ENCODE measurements around the gene BRMS1L.
"Not testable (repeated sequence)": the region's sequence is repeated elsewhere in the genome, so short reads cannot be mapped to it uniquely, and the experiment has no call there.

Gene BRMS1L

GRCh38 chr14:35825968-35826217 is 245 bp upstream of the BRMS1L start:
- DNase-seq (ENCODE audit: low read depth, low spot score): no peak
- TF ChIP-seq YY1 (IDR thresholded peaks at IDR 0.05; ENCODE audit: insufficient read depth, insufficient read length) (no peak), ZNF274 (IDR thresholded peaks at IDR 0.05; ENCODE audit: low read depth, low read length) (no peak), SUZ12 (IDR thresholded peaks at IDR 0.05; ENCODE audit: extremely low read depth, insufficient read depth, insufficient read length) (no peak)
- H3K36me3 ChIP-seq (ENCODE audit: insufficient read depth, insufficient read length, low read length): no peaks in the 10 kb centered on the region
- H3K9me3 ChIP-seq (ENCODE audit: insufficient read depth, low read length): no peaks in the 10 kb centered on the region
- no peaks in the 10 kb centered on the region for H3K4me1 ChIP-seq (ENCODE audit: insufficient read depth, insufficient read length)
- H3K9ac ChIP-seq (ENCODE audit: insufficient read length, low read depth): peak overlapping the region; percentile 61
- peak overlapping the region; percentile 46 for H3K4me3 ChIP-seq (ENCODE audit: insufficient read length, low read depth)
- no peaks in the 10 kb centered on the region for H3K27me3 ChIP-seq (ENCODE audit: insufficient read depth, insufficient read length)

- DNase-seq (ENCODE audit: low read depth, low spot score): no peak
- H3K9ac ChIP-seq (ENCODE audit: insufficient read length, low read depth): peak overlapping the region; percentile 79
- H3K36me3 ChIP-seq (ENCODE audit: insufficient read depth, insufficient read length, low read length): peaks cover 3% of the 10 kb centered on the region
- TF ChIP-seq YY1 (IDR thresholded peaks at IDR 0.05; ENCODE audit: insufficient read depth, insufficient read length) (no peak), ZNF274 (IDR thresholded peaks at IDR 0.05; ENCODE audit: low read depth, low read length) (no peak), SUZ12 (IDR thresholded peaks at IDR 0.05; ENCODE audit: extremely low read depth, insufficient read depth, insufficient read length) (no peak)
- H3K4me1 ChIP-seq (ENCODE audit: insufficient read depth, insufficient read length): no peaks in the 10 kb centered on the region
- H3K27me3 ChIP-seq (ENCODE audit: insufficient read depth, insufficient read length): no peaks in the 10 kb centered on the region
- peak overlapping the region; percentile 95 for H3K4me3 ChIP-seq (ENCODE audit: insufficient read length, low read depth)
- no peaks in the 10 kb centered on the region for H3K9me3 ChIP-seq (ENCODE audit: insufficient read depth, low read length)
Observed at GRCh38 chr14:35826952-35827416, 846 bp downstream of the BRMS1L start.

GRCh38 chr14:35827678-35828472 is 1.7 kb downstream of the BRMS1L start:
- no peaks in the 10 kb centered on the region for H3K27me3 ChIP-seq (ENCODE audit: insufficient read depth, insufficient read length)
- peaks cover 4% of the 10 kb centered on the region for H3K36me3 ChIP-seq (ENCODE audit: insufficient read depth, insufficient read length, low read length)
- TF ChIP-seq YY1 (IDR thresholded peaks at IDR 0.05; ENCODE audit: insufficient read depth, insufficient read length): no peak
- no peak for TF ChIP-seq SUZ12 (IDR thresholded peaks at IDR 0.05; ENCODE audit: extremely low read depth, insufficient read depth, insufficient read length)
- TF ChIP-seq ZNF274 (IDR thresholded peaks at IDR 0.05; ENCODE audit: low read depth, low read length): no peak
- no peak for DNase-seq (ENCODE audit: low read depth, low spot score)
- no peak overlapping the region for H3K9ac ChIP-seq (ENCODE audit: insufficient read length, low read depth)
- no peaks in the 10 kb centered on the region for H3K4me1 ChIP-seq (ENCODE audit: insufficient read depth, insufficient read length)
- no peaks in the 10 kb centered on the region for H3K9me3 ChIP-seq (ENCODE audit: insufficient read depth, low read length)
- H3K4me3 ChIP-seq (ENCODE audit: insufficient read length, low read depth): peak overlapping the region; percentile 95

- TF ChIP-seq SUZ12 (IDR thresholded peaks at IDR 0.05; ENCODE audit: extremely low read depth, insufficient read depth, insufficient read length) (no peak), YY1 (IDR thresholded peaks at IDR 0.05; ENCODE audit: insufficient read depth, insufficient read length) (no peak), ZNF274 (IDR thresholded peaks at IDR 0.05; ENCODE audit: low read depth, low read length) (no peak)
- H3K36me3 ChIP-seq (ENCODE audit: insufficient read depth, insufficient read length, low read length): peaks cover 10% of the 10 kb centered on the region
- no peak overlapping the region for H3K4me3 ChIP-seq (ENCODE audit: insufficient read length, low read depth)
- no peaks in the 10 kb centered on the region for H3K4me1 ChIP-seq (ENCODE audit: insufficient read depth, insufficient read length)
- H3K9me3 ChIP-seq (ENCODE audit: insufficient read depth, low read length): no peaks in the 10 kb centered on the region
- no peak for DNase-seq (ENCODE audit: low read depth, low spot score)
- no peaks in the 10 kb centered on the region for H3K27me3 ChIP-seq (ENCODE audit: insufficient read depth, insufficient read length)
- no peak overlapping the region for H3K9ac ChIP-seq (ENCODE audit: insufficient read length, low read depth)
Observed at GRCh38 chr14:35829449-35829848, 3.3 kb downstream of the BRMS1L start.

GRCh38 chr14:35835208-35835982 is 9.3 kb downstream of the BRMS1L start:
- H3K4me3 ChIP-seq (ENCODE audit: insufficient read length, low read depth): no peak overlapping the region
- H3K4me1 ChIP-seq (ENCODE audit: insufficient read depth, insufficient read length): no peaks in the 10 kb centered on the region
- DNase-seq (ENCODE audit: low read depth, low spot score): no peak
- H3K9ac ChIP-seq (ENCODE audit: insufficient read length, low read depth): no peak overlapping the region
- H3K36me3 ChIP-seq (ENCODE audit: insufficient read depth, insufficient read length, low read length): peaks cover 23% of the 10 kb centered on the region
- H3K9me3 ChIP-seq (ENCODE audit: insufficient read depth, low read length): no peaks in the 10 kb centered on the region
- no peaks in the 10 kb centered on the region for H3K27me3 ChIP-seq (ENCODE audit: insufficient read depth, insufficient read length)
- TF ChIP-seq ZNF274 (IDR thresholded peaks at IDR 0.05; ENCODE audit: low read depth, low read length): no peak
- TF ChIP-seq YY1 (IDR thresholded peaks at IDR 0.05; ENCODE audit: insufficient read depth, insufficient read length): no peak
- TF ChIP-seq SUZ12 (IDR thresholded peaks at IDR 0.05; ENCODE audit: extremely low read depth, insufficient read depth, insufficient read length): no peak

GRCh38 chr14:35841704-35842103 is 15.6 kb downstream of the BRMS1L start:
- not testable (repeated sequence) for H3K4me1 ChIP-seq (ENCODE audit: insufficient read depth, insufficient read length); H3K9me3 ChIP-seq (ENCODE audit: insufficient read depth, low read length); H3K9ac ChIP-seq (ENCODE audit: insufficient read length, low read depth); DNase-seq (ENCODE audit: low read depth, low spot score); H3K36me3 ChIP-seq (ENCODE audit: insufficient read depth, insufficient read length, low read length); H3K4me3 ChIP-seq (ENCODE audit: insufficient read length, low read depth); H3K27me3 ChIP-seq (ENCODE audit: insufficient read depth, insufficient read length)

- H3K9ac ChIP-seq (ENCODE audit: insufficient read length, low read depth); H3K4me1 ChIP-seq (ENCODE audit: insufficient read depth, insufficient read length); H3K36me3 ChIP-seq (ENCODE audit: insufficient read depth, insufficient read length, low read length): not testable (repeated sequence)
Observed at GRCh38 chr14:35842245-35842644, 16.1 kb downstream of the BRMS1L start.

More at GRCh38 chr14:35842245-35842644, 16.1 kb downstream of the BRMS1L start:
- not testable (repeated sequence) for H3K27me3 ChIP-seq (ENCODE audit: insufficient read depth, insufficient read length); DNase-seq (ENCODE audit: low read depth, low spot score); H3K4me3 ChIP-seq (ENCODE audit: insufficient read length, low read depth); H3K9me3 ChIP-seq (ENCODE audit: insufficient read depth, low read length)

Measured in NT2/D1 (cell line).